Calu3 (cell line): ENCODE measurements around the gene STN1. TPM values are rescaled to one million over a fixed set of nuclear protein-coding genes. Genes with fewer than 3 reads are reported as not detected.

Experiments used
- BruUV-seq: library from RNA; stranded (reverse); fragments of 400-500 nt; replicated peaks from 2 replicates; lab custom pipeline; 2021; lab: Mats Ljungman, UMichigan
- CTCF ChIA-PET: fragments of 300-600 bp; sonication (Branson Sonifier 250); formaldehyde crosslinking; loops from one replicate; lab custom pipeline; 2022; ENCODE audit warnings: antibody characterized with exemption; lab: Charles Lee
- DNase-seq: peaks from one replicate; pipeline ENCODE4 v3.0.0; 2022
- H3K27ac Mint-ChIP-seq: one replicate; pipeline ENCODE4 v1.8.0; 2022; ENCODE audit warnings: mixed read lengths; ENCODE audit not compliant: unreplicated experiment
- H3K27me3 Mint-ChIP-seq: one replicate; pipeline ENCODE4 v1.8.0; 2022; ENCODE audit warnings: mixed read lengths; ENCODE audit not compliant: unreplicated experiment
- H3K36me3 Mint-ChIP-seq: one replicate; pipeline ENCODE4 v1.8.0; 2022; ENCODE audit warnings: mild to moderate bottlenecking, moderate library complexity, mixed read lengths; ENCODE audit not compliant: insufficient read depth, unreplicated experiment
- H3K4me1 Mint-ChIP-seq: one replicate; pipeline ENCODE4 v1.8.0; 2022; ENCODE audit warnings: mild to moderate bottlenecking, low read depth, mixed read lengths; ENCODE audit not compliant: unreplicated experiment
- H3K4me3 Mint-ChIP-seq: one replicate; pipeline ENCODE4 v1.8.0; 2022; ENCODE audit warnings: mild to moderate bottlenecking, low read depth, moderate library complexity, mixed read lengths; ENCODE audit not compliant: unreplicated experiment
- H3K9me3 Mint-ChIP-seq: one replicate; pipeline ENCODE4 v1.8.0; 2022; ENCODE audit warnings: low read depth, mixed read lengths; ENCODE audit not compliant: unreplicated experiment
- intact Hi-C: fragments of 100-400 bp; cut with micrococcal nuclease; formaldehyde crosslinking; loops from one replicate; pipeline ENCODE4 v1.10.0; 2022; ENCODE audit not compliant: unreplicated experiment
- total RNA-seq: library from RNA; stranded (reverse); gene quantifications from 2 replicates; pipeline ENCODE4 v1.2.3, GENCODE V29; 2022
- TF ChIP-seq, protein P1 (sequence below): fragments of 200-600 bp; IDR thresholded peaks from one replicate; pipeline ENCODE4 v1.8.0; 2022; ENCODE audit warnings: antibody characterized with exemption; ENCODE audit not compliant: unreplicated experiment

The STN1 gene
- total RNA-seq, 1 experiment from 2014 or later = 13.1 TPM

GRCh38 chr10:103930881-103931280, 12.9 kb upstream of the STN1 start:
- Mint-ChIP-seq H3K36me3 (no peaks in the 10 kb centered on the region), H3K27ac (no peak overlapping the region), H3K27me3 (no peaks in the 10 kb centered on the region), H3K4me3 (no peak overlapping the region), H3K9me3 (no peaks in the 10 kb centered on the region), H3K4me1 (no peaks in the 10 kb centered on the region)
- no TSS peak for BruUV-seq
- intact Hi-C loops = no loop called here
- no peak for DNase-seq
- TF ChIP-seq, protein P1, sequence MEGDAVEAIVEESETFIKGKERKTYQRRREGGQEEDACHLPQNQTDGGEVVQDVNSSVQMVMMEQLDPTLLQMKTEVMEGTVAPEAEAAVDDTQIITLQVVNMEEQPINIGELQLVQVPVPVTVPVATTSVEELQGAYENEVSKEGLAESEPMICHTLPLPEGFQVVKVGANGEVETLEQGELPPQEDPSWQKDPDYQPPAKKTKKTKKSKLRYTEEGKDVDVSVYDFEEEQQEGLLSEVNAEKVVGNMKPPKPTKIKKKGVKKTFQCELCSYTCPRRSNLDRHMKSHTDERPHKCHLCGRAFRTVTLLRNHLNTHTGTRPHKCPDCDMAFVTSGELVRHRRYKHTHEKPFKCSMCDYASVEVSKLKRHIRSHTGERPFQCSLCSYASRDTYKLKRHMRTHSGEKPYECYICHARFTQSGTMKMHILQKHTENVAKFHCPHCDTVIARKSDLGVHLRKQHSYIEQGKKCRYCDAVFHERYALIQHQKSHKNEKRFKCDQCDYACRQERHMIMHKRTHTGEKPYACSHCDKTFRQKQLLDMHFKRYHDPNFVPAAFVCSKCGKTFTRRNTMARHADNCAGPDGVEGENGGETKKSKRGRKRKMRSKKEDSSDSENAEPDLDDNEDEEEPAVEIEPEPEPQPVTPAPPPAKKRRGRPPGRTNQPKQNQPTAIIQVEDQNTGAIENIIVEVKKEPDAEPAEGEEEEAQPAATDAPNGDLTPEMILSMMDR = no peak
- CTCF ChIA-PET = no interaction called here

- CTCF ChIA-PET = no interaction called here
- Mint-ChIP-seq H3K36me3 (no peaks in the 10 kb centered on the region), H3K4me3 (no peak overlapping the region), H3K4me1 (no peaks in the 10 kb centered on the region), H3K9me3 (no peaks in the 10 kb centered on the region), H3K27me3 (no peaks in the 10 kb centered on the region), H3K27ac (no peak overlapping the region)
- TF ChIP-seq, protein P1 = no peak
- BruUV-seq = no TSS peak
- DNase-seq = no peak
- intact Hi-C loops = no loop called here
Measured at GRCh38 chr10:103930449-103930848, 12.5 kb upstream of the STN1 start.

GRCh38 chr10:103929381-103929921, 11.5 kb upstream of the STN1 start:
- TF ChIP-seq, protein P1 = no peak
- H3K9me3 Mint-ChIP-seq = no peaks in the 10 kb centered on the region
- no peaks in the 10 kb centered on the region for H3K36me3 Mint-ChIP-seq
- BruUV-seq = no TSS peak
- no peaks in the 10 kb centered on the region for H3K4me1 Mint-ChIP-seq
- DNase-seq = no peak
- CTCF ChIA-PET = interaction anchor here (0.6 kb wide), 1 partner anchor 13 kb away, joined by 6 read pairs; no protein-coding TSS in a partner anchor
- intact Hi-C loops = no loop called here
- no peak overlapping the region for H3K27ac Mint-ChIP-seq
- H3K4me3 Mint-ChIP-seq = no peak overlapping the region
- H3K27me3 Mint-ChIP-seq = no peaks in the 10 kb centered on the region

GRCh38 chr10:103928784-103929183, 10.8 kb upstream of the STN1 start:
- Mint-ChIP-seq H3K9me3 (no peaks in the 10 kb centered on the region), H3K36me3 (no peaks in the 10 kb centered on the region), H3K27me3 (no peaks in the 10 kb centered on the region), H3K4me1 (no peaks in the 10 kb centered on the region), H3K4me3 (no peak overlapping the region), H3K27ac (no peak overlapping the region)
- no peak for DNase-seq
- no TSS peak for BruUV-seq
- intact Hi-C loops = no loop called here
- TF ChIP-seq, protein P1 = no peak
- CTCF ChIA-PET = interaction anchor here (0.6 kb wide), 1 partner anchor 12 kb away, joined by 6 read pairs; no protein-coding TSS in a partner anchor
